Retinal pigment epithelial cell (primary cell): ENCODE results near the gene EML1.

Experiments
- DNase-seq: peaks from one replicate; pipeline ENCODE4 v3.0.0-alpha.2; 2010; ENCODE audit warnings: low read depth
- H3K4me3 ChIP-seq: 2 replicates; pipeline ENCODE4 v1.5.1; 2011; ENCODE audit warnings: mild to moderate bottlenecking, low read length, control low read depth, moderate library complexity
- TF ChIP-seq, protein P1 (sequence below): conservative IDR thresholded peaks from 2 replicates; pipeline ENCODE4 v1.5.1; 2011; ENCODE audit warnings: low read depth, low read length, control low read depth, inconsistent platforms

EML1 gene

DNA sequence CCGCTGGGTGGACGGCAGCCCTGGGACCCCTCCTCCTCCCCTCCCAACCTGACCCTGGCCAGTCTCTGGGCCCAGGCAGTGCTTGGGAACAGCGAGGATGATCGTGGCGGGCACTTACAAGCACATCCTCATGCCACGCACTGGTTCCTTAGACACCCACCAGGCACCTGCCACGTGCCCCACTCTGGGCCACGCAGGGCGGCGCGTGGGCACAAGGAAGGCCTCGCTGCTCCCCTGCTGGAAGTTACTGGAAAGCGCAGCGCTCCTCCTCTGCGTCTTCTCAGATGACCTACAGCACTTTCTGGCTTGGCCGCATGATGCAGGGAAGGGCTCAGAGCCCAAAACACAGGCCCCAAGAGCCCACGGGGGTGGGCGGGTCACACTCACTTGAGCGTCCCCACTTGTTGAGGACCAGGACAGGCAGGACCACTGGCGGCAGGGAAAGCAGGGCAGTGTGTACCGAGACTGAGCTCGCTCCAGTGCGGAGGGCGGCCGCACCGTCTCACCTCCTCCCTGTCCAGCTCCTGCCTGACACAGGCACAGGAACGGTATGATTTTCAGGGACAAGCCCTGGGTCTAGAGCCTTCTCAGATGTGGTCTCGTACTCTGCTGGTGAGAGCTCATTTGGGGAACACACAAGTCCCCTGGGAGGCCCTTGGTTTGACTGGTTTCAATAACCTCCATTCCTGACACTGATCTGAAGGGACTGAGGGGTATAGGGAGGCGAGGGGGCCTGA is 143.7 kb downstream of the EML1 start:
- TF ChIP-seq, protein P1, sequence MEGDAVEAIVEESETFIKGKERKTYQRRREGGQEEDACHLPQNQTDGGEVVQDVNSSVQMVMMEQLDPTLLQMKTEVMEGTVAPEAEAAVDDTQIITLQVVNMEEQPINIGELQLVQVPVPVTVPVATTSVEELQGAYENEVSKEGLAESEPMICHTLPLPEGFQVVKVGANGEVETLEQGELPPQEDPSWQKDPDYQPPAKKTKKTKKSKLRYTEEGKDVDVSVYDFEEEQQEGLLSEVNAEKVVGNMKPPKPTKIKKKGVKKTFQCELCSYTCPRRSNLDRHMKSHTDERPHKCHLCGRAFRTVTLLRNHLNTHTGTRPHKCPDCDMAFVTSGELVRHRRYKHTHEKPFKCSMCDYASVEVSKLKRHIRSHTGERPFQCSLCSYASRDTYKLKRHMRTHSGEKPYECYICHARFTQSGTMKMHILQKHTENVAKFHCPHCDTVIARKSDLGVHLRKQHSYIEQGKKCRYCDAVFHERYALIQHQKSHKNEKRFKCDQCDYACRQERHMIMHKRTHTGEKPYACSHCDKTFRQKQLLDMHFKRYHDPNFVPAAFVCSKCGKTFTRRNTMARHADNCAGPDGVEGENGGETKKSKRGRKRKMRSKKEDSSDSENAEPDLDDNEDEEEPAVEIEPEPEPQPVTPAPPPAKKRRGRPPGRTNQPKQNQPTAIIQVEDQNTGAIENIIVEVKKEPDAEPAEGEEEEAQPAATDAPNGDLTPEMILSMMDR, result no peak
- no peak overlapping the region for H3K4me3 ChIP-seq
- DNase-seq, result no peak

DNA sequence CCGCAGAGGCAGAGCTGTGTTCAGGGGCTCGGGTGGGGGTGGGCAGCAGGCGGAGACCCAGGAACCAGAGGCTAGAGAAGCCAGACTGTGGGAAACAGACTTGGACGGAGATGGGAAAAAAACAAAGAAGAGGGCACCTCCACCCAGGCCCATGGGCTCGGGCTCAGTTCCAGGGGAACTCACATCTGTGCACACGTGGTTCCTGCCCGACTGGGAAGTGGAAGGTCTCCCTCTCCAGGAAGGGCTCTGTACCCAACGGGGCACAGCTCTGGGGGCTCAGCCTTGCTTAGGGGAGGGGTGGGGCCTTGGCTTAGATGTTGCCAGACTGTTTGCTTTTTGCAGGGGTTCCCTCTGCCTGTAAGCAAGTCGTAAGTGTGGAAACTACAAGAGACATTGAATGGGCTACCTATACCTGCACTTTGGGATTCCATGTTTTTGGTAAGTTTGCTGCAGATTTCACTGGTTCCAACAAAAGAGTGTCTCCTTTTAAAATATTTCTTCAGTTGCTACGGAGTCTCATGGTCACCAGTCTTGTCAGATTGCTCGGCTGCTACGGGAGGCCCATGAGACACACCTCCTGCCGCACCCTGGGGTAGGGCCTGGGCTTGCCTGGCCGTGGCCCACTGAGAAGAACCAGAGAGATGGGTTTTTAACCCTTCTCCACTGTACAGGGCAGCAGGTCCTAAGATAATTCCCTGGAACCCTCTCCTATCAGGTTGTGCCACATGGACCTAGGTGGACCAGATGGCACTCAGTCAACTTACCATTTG is 144.4 kb downstream of the EML1 start:
- H3K4me3 ChIP-seq, result no peak overlapping the region
- no peak for DNase-seq
- TF ChIP-seq, protein P1, result no peak

DNA sequence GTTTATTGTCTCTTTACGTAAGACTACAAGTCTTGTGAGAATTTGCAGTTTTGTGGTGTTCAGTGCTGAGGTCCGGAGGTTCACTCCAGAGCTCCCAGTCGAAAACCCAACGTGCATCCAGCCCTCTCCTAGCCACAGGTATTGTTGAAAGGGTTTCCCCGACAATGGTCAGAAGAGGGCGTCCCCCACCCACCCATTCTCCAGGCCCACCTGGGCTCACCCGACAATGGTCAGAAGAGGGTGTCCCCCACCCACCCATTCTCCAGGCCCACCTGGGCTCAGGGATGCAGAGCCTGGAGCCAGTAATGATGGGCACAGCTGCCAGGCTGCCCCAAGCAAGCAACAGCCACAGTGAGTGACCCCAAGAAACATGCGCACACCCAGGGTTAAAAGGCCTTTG is 145.2 kb downstream of the EML1 start:
- TF ChIP-seq, protein P1, result no peak
- H3K4me3 ChIP-seq, result no peak overlapping the region
- DNase-seq, result no peak

- TF ChIP-seq, protein P1, result no peak
- no peak for DNase-seq
- H3K4me3 ChIP-seq, result no peak overlapping the region
Measured at GRCh38 chr14:99938896-99939295, 145.7 kb downstream of the EML1 start.

- DNase-seq, result no peak
- TF ChIP-seq, protein P1, result no peak
- no peak overlapping the region for H3K4me3 ChIP-seq
Measured at GRCh38 chr14:99939421-99939820, 146.2 kb downstream of the EML1 start.

- TF ChIP-seq, protein P1, result no peak
- no peak for DNase-seq
- H3K4me3 ChIP-seq, result no peak overlapping the region
Measured at GRCh38 chr14:99940064-99940463, 146.9 kb downstream of the EML1 start.

- TF ChIP-seq, protein P1, result no peak
- H3K4me3 ChIP-seq, result no peak overlapping the region
- no peak for DNase-seq
Measured at GRCh38 chr14:99941211-99941610, 148.0 kb downstream of the EML1 start.
